Measurements from ENCODE around the gene AKT1.
"Not testable (repeated sequence)": the region's sequence is repeated elsewhere in the genome, so short reads cannot be mapped to it uniquely, and the experiment has no call there.

AKT1 gene

DNA sequence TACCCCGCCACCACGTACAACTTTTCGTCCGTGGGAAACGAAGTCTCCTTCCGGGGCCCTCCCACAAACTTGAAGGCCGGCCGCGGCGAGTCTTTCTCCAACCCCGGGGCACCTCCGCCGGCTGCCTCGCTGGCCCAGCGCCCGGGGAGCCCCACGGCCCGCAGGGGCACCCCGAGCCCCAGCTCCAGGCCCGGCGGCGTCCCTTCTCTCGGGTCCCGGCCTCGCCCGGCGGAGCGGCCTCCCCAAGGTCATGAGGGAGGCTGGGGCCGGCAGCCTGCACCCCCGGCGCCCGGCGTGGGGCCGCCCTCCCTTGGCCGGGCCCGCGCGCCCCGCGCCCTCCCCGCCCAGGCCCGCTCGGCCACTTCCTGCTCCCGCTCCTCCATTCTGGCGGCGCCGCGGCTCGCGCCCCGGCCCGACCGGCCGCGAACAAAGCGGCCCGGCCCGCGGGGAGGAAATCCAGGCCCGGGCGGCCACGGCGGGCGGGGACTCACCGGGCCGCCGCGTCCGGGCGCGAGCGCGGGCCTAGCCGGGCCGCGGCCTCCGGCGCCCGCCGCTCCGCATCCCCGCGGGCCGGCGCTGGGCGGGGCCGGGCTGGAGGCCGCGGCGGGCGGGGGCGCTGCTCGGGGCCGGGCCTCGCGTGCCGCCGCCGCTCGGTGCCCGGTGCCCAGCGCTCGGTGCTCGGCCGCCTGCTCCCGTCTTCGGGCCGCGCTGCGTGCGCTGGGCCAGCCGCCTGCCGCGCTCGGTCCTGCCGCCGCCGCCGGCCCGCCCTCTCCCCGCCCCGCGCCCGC, at the start of gene AKT1:
TSS of gene AKT1 (minus strand) at position 756 of the 788 bp plus-strand sequence. CDS start 3,105 bp downstream, outside the sequence.
- DNase-seq = no peak

DNA sequence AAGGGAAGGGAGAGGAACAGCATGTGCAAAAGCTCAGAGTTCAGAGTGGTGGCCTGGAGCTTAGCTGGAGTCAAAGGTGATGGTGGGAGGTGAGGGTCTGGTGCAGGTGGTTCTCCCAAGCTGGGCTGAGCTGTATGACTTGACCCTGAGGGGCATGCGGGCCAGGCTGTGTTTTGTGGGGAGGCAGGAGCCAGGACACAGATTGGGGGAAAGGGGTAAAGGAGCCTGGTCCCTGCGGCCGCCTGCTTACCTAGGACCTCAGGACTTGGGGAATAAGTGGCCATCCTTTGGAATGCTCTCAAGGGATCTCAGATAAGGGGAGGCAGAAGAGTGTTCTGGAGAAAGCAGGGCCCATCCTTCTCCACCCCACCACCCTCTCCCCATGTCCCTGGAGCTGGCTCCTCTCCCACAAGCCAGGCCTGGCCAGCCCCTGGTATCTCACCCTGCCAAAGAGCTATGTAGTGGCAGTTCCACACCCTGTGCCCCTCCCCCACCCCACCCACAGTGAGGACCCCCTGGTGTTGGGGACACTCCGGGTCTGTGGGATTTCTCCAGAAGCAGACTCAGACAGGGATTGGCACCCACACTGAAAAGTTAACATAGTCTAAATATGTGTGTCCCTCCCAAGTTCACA, 49.6 kb upstream of the AKT1 start:
- no peak for DNase-seq

DNA sequence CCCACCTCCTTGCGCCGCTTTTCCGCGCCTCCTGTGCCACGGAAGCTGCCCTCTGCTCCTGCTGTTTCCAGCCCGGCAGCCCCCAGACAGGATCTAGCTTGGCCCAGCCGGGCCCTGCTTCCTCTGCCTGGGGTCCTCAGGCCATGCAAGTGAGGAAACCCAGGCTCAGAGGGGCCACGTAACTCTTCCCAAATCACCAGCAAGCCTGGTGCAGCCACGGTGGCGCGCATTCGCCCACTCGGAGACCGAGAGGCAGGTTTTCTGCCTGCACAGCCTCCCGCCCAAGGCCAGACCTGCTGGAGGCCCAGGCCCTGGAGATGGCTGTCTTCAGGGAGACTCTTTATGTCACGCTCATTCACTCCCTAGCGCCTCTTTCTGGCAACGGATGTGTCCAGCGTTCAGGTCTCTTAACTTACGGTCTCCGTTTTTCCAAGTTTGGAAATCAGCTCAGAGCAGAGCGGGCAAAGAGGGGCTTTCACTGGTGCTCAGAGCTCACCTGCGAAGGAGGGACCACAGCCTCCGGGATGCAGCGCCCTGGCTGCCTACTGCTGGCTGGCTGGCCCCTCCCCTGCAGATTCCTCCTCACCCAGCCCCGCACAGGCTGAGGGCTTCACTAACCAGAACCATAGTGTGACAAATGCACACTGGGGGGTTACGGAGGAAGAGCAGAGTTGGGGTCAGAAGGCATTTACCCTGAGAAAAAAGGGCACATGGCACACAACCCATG, 48.9 kb upstream of the AKT1 start:
- no peak for DNase-seq

DNA sequence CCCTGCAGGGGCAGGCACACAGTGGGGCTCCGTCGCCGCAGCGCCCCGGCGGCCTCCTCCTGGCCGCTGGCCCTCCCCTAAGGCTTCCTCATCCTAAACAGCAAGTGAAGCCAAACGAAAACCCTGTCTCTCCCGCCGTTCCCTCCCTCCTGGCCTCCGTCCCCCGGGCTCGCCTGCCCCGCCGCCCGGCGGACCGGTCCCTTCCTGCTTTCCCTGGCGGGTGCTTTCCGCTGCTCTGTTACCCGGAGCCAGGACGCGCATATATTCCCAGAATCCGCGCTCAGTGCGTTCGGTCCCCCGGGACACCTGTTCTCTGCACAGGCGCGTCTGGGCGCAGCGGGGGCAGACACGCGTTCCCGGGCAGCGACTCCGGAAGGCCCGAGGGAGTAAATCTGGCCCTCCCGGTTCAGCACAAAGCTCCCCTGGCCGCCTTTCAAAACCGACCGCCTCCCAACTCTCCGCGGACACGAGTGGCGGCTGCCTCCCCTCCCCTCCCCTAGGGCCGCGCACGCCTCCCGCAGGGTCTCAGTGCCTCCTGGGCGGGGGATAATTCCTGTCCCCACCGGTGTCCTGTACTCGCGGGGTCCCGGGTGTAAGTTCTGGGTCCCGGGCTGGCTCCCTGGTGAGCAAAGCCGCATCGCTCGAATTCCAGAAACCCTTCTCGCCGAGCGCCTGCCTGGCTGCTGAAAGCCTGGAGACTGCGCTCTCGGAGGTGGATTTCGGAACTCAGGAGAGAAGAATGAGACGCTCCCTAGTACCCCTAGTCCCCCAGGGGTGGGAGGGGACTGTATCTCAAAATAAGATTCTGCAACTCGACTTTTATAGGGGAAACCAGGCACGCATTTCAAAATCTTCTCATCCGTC, 48.1 kb upstream of the AKT1 start:
- DNase-seq = no peak

DNA sequence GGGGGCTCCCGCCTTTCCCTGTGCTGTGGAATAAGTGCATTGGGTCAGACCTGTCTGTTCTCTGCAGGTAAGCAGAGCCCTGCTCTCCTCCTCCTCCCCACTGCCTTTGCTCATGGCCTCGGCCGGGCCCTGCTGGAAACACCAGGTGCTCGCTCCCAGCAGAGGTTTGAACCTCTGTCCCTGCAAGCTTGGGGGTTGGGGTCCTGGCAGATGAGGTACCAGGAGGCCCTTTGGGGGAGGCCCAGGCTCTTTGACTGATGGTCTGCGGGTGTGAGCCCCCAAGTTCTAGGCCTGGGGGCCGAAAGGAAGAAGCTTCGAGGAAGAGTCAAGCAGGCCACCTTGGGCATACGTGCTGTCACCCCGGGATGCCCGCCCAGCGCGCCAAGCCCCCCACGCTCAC, 47.5 kb upstream of the AKT1 start:
- DNase-seq = no peak

DNA sequence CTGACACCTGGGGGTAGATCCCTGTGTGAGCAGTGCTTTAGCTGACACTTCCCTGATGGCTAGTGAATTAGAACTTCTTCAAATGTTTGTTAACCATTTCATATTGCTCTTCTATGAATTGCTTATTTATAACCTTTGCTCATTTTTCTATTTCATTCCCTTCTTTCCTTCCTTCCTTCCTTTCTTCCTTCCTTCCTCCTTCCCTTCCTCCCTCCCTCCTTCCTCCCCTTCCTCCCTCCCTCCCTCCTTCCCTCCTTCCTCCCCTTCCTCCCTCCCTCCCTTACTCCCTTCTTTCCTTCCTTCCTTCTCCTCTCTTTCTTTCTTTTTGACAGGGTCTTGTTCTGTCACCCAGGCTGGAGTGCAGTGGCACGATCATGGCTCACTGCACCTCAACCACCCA, 46.2 kb upstream of the AKT1 start:
- no peak for DNase-seq

DNA sequence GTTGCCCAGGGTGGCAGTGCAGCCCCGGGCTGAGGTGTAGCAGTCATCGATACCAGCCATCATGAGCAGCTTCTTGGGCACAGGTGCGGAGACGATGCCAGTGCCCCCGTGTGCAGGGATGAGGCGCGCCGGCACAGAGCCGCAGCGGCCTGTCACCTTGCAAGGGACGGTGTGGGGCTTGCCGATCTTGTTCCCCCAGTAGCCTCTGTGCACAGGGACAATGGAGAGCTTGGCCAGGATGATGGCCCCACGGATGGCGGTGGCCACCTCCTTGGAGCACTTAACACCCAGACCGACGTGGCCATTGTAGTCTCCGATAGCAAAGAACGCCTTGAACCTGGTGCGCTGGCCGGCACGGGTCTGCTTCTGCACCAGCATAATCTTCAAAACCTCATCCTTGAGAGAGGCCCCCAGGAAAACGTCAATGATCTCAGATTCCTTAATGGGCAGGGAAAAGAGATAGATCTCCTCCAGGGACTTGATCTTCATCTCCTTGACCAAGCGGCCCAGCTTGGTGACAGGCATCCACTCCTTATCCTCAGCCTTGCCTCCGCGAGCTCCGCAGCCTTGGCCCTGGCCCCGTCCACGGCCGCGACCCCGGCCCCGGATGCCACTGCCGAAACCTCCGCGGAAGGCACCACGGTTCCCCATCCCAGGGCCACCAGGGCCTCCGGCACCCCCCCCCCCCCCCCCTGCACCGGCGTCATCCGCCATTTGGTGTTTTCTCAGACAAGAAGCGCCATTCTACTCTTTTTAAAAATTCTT, 40.8 kb upstream of the AKT1 start:
- DNase-seq = not testable (repeated sequence)

DNA sequence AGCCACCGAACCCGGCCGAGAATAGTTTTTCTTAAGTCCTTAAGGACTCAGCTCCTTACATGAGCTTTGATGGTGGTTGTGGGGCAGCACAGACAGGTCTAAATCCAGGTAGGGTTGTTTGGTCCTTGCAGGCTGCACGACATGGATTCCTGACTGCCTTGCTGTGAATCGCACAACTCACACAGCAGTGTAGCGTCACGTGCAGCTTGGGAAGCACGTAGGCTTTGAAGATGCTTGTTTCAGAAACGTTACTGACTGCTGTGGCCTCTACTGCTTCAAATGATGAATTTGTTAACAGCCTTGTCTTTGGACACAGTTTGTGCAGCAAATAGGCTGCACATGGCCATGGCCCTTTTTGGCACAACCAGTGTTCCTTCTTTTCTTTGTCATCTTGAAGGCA, 35.2 kb upstream of the AKT1 start:
- DNase-seq = no peak

DNA sequence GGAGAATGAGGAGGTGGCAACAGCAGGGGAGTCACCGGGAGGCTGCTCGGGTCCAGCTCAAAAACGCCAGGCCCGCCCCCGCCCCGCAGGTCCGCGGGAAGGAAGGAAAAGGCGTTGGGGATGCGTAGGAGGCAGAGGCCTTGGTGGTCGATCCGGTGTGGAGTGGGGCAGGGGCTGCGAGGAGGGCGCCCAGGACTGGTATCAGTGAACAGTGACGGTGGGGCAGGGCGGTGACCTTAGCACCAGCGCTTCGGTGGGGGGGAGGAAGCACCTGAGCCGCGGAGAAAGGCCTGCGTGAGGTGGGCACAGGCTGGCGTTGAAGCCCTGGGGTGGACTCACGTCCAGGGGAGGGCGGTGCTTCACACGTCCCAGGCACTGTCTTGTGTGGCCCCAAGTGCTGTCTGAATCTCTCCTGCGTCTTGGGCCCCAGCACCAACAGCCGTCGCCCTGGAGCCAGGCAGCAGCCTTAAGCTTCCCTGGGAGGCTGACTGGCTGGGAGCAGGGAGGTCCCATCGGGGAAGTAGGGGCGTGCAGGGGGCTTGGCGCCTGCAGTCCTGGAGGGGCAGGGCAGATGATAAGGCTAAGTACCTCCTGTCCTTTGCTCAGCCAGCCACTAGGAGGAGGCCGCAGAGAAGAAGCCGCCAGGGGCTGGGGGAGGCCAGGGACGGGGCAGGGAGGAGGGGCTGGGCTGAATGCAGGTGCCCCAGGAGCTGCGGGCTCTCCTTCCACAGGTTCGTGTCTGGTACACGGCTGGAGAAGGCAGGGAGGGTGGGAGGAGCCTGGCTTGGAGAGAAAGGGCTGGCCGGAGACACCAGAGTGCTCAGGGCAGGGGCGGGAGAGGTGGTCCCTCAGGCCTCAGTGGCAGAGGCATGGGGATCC, 31.9 kb upstream of the AKT1 start:
- DNase-seq = no peak

DNA sequence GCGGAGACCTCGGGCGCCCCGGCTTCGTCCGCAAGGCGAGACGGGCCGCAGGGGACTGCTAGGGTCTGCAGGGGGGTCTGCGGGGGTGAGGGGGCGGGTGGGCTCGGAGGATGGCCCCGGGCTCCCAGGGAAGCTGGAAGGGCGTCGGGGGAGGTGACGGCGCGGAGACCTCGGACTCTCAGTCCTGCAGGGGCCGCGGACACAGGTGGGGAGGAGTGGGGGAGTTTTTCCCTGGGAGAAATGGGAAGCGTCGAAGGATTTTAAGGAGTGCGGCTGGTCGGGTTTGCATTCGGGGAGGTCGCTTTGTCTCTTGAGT, 31.3 kb upstream of the AKT1 start:
- no peak for DNase-seq

DNA sequence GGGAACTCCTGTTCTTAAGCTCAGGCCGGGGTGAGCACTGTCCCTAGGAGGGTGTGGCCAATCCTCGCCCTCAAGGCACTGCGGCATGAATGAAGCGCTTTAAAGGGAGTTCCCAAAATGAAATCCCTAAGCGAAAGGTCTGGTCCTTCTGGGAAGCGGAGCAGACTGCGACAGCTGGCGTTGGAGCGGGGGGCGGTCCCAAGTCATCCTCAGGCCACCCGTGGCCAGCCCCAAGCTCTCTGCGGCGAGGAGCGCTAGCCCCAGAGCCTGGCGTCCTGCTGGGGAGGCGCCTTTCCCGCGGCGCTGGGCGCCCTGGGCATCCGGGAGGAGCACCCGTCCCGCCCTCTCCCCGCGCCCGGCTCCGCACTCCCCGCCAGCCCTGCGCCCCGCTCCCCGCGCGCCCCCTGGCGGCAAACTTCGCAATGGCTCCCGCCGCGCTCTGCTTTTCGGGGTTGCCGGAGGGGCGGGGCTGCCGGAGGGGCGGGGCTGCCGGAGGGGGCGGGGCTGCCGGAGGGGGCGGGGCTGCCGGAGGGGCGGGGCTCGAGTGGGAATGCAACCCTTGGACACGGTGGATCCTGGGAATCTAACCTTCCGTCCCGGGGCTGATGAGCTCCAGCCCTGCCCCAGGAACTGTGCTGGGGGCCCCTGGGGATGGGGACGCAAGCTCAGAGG, 30.8 kb upstream of the AKT1 start:
- DNase-seq = peak; percentile 20

DNA sequence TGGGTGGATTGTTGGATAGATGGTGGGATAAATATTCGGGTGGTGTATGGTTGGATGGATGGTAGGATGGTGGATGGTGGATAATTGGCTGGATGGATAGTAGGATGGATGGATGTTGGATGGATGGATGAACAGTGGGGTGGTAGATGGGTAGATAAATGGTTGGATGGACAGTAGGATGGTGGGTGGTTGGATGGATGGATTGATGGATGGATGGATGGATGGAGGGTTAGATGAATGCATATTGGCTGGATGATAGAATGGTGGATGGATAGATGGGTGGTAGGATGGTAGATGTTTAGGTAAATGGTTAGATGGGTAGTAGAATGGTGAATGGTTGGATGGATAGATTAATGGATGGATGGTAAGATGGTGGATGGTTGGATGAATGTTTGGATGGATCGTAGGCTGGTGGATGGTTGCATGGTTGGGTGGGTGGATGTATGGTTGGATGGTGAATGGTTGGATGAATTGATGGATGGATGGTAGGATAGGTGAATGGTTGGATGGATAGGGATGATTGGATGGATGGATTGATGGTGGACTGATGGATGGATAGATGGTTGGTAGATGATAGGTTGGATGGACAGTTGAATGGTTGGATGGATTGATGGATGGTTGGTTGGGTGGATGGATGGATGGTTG, 28.9 kb upstream of the AKT1 start:
- DNase-seq = no peak

DNA sequence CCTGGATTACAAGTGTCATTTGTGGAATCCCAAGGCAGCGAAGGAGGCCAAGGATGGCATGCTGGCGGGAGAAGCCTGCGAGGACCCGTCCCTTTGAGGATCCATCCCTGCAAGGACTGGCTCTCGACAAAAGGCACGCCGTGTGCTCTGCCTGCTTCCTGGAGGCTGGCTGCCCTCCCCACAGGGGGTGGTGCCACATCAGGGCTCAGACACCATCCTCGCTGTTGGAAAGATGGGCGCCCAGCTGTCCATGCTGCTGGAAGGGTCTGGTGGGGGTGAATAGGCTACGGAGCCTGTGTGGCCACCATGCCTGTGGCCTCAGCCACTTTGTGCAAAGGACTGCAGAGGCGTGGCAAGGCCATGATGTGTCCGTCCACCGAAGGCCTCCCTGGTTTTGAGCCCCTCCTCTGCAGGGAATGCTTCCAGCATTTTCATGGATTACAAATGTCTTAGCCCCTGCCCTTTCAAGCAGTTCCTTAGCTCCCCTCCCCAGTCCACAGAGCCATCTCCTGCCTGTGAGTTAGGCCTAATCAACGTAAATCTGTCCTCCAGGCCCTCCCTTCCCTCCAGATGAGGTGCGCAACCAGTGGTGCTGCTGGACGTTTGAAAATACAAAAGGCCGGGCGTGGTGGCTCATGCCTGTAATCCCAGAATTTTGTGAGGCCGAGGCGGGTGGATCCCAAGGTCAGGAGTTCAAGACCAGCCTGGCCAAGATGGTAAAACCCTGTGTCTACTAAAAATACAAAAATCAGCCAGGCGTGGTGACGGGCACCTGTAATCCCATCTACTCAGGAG, 27.5 kb upstream of the AKT1 start:
- DNase-seq = no peak

DNA sequence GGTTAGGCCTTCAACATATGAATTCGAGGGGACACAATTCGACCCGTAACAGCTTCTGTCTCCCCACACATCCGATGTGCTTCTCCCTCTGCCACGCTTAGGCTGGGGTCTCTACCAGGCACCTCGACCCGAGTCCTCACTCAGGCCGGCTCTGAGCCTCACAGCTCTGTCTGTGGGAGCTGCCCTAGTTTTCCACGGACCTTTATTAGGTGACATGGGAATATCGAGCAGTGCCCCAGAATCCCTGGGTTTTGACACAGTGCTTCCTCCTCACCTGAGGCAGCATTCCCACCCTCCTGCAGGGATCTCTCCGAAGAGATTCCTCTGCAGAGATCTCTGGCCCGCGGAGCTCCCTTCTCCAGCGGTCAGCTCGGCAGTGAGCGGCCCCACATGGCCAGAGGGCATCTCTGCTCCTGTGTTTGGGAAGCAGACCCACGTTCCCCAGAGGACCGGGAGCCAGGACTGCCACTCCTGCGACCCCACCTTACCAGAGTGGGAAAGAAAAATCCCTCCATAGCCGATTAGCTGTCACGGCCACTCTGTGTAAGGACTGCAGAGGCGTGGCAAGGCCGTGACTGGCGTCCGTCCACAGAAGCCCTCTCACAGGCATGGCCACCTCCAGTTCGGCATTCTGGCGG, 26.5 kb upstream of the AKT1 start:
- DNase-seq = no peak

DNA sequence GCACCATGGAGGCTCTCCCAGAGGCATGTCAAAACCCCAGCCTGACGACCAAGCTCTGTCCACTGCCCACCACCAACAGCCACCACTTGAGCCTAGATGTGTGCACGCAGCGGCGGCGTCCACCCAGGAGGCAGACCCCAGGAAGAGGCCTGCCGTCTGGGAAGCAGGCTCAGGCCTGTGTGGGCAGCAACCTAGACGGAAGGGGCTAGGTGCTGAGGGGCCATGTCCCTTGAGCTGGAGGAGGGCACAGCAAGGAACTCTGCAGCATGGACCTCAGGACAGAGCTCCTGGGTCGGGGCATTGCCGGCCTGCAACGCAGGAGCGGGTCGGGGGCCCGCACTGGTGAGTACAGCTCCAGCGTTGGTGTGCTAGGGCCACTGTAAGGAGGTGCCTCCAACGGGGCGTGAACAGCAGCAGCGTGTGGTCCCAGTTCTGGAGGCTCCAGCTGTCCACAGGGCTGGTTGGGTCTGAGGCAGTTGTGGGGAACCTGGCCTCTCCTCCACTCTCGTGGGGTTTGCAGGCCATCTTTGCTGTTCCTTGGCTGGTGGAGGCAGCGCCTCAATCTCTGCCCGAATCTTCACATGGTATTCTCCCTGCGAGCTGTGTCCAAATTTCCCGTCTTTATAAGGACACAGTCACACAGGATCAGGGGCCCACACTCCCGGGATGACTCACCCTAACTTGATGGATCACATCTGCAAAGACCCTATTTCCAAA, 25.8 kb upstream of the AKT1 start:
- DNase-seq = no peak

DNA sequence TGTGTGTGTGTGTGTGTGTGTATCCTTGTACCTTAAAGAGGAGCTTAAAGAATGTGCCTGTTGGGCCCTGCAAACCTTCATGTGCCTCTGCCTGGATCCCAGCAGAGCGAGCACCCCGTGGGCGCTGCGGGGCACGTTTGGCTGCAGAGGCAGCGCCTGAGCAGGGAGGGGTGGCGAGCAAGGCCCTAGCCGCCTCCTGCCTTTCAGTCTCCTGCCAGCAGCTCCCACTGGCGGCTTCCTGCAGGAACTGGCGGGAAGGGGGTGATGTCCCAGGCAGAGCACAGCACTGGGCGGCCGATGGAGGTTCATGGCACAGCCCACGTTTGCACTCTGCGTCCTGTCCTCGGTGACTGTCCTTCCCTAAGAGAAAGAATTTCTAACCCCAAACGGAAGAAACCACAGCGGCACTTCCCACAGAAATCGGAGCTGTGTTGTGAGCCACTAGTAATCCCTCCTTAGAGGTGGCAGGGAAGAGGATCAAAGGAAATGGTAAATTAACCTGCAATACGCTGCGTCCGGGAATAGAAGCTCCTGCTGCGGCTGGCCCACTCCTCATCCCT, 25.2 kb upstream of the AKT1 start:
- no peak for DNase-seq

DNA sequence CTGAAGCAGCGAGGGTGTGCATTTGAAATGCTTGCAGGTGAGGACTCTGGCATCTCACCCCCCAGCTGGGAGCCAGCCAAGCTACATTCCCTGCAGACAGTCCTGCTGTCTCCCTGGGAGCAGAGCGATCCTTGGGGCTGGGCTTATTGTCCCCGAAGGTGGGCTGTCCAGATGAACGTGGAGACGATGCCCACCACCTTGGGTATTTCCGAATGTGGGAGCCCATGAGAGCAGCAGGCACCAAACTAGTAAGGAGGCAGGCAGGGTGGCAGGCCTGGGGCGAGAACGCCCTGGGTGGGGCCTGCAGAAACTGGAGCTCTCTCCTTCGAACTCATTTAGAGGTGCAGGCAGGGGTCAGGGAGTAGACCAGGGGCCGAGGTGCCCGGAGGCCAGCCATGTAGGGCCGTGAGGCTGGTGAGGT, 23.8 kb upstream of the AKT1 start:
- no peak for DNase-seq

DNA sequence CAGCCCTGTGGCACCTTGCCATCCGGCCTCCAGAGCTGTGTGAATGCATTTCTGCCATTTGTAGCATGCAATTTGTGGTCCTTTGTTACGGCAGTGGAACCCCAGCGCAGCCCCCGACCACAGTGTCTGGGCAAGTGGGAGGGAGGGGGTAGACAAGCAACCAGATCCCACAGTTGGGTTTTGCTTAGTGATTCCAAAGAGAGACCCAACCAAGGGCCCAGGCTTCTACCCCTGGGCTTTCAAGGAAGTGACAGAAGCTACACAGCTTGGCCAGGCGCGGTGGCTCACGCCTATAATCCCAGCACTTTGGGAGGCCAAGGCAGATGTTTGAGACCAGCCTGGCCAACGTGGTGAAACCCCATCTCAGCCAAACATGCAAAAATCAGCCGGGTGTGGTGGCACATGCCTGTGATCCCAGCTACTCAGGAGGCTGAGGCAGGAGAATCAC, 23.2 kb upstream of the AKT1 start:
- no peak for DNase-seq
